Liver (tissue), 3 donors: Measurements from ENCODE around the gene OTX2.

Source experiments
- TAF1 ChIP-seq: conservative IDR thresholded peaks from 2 replicates; pipeline ENCODE4 v1.6.1; 2016; ENCODE audit warnings: antibody characterized with exemption, mild to moderate bottlenecking
- TF ChIP-seq, protein P1 (sequence below): IDR thresholded peaks from 2 replicates; pipeline ENCODE4 v1.6.1; 2016; ENCODE audit warnings: antibody characterized with exemption
- TF ChIP-seq, protein P2 (sequence below): fragments of 150-350 bp; IDR thresholded peaks from 2 replicates; pipeline ENCODE4 v1.5.1; 2017; ENCODE audit warnings: improper control_type of control experiment, low read depth, low read length; ENCODE audit not compliant: missing input control
- TF ChIP-seq, protein P3 (sequence below): IDR thresholded peaks from 2 replicates; pipeline ENCODE4 v1.6.1; 2016; ENCODE audit warnings: antibody characterized with exemption
- donor health status: healthy.
- donor health status: healthy.

DNA sequence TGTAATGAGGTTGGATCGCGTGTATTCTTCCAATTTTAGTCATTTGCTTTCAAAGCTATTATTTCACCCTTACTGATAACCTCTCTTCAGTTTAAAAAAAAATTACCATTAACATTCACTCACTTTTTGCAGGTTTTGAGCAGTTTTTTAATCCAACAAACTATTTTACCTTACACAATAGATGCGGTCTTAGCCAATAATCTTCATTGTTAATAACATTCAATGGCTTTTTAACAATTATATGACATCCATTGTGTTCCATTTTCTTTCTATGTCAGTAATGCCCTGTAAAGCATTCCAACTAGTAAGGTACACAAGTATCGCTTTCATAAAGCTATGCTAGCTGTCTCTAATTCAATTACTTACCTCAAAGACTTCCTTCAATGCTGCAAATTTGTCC is 18.9 kb upstream of the OTX2 start:
- TF ChIP-seq, protein P1, sequence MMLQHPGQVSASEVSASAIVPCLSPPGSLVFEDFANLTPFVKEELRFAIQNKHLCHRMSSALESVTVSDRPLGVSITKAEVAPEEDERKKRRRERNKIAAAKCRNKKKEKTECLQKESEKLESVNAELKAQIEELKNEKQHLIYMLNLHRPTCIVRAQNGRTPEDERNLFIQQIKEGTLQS, result no peak
- TF ChIP-seq, protein P2, sequence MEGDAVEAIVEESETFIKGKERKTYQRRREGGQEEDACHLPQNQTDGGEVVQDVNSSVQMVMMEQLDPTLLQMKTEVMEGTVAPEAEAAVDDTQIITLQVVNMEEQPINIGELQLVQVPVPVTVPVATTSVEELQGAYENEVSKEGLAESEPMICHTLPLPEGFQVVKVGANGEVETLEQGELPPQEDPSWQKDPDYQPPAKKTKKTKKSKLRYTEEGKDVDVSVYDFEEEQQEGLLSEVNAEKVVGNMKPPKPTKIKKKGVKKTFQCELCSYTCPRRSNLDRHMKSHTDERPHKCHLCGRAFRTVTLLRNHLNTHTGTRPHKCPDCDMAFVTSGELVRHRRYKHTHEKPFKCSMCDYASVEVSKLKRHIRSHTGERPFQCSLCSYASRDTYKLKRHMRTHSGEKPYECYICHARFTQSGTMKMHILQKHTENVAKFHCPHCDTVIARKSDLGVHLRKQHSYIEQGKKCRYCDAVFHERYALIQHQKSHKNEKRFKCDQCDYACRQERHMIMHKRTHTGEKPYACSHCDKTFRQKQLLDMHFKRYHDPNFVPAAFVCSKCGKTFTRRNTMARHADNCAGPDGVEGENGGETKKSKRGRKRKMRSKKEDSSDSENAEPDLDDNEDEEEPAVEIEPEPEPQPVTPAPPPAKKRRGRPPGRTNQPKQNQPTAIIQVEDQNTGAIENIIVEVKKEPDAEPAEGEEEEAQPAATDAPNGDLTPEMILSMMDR, result no peak
- TF ChIP-seq TAF1, result no peak
- TF ChIP-seq, protein P3, sequence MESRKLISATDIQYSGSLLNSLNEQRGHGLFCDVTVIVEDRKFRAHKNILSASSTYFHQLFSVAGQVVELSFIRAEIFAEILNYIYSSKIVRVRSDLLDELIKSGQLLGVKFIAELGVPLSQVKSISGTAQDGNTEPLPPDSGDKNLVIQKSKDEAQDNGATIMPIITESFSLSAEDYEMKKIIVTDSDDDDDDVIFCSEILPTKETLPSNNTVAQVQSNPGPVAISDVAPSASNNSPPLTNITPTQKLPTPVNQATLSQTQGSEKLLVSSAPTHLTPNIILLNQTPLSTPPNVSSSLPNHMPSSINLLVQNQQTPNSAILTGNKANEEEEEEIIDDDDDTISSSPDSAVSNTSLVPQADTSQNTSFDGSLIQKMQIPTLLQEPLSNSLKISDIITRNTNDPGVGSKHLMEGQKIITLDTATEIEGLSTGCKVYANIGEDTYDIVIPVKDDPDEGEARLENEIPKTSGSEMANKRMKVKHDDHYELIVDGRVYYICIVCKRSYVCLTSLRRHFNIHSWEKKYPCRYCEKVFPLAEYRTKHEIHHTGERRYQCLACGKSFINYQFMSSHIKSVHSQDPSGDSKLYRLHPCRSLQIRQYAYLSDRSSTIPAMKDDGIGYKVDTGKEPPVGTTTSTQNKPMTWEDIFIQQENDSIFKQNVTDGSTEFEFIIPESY, result no peak
